GM21786 (cell line): Measurements from ENCODE around the gene IGDCC3.
"Not testable (repeated sequence)": the region's sequence is repeated elsewhere in the genome, so short reads cannot be mapped to it uniquely, and the experiment has no call there.

Experiments
- ATAC-seq: cut with Tn5 transposase; IDR thresholded peaks from one replicate; pipeline ENCODE4 v1.9.1; 2021; ENCODE audit not compliant: unreplicated experiment

The IGDCC3 gene

DNA sequence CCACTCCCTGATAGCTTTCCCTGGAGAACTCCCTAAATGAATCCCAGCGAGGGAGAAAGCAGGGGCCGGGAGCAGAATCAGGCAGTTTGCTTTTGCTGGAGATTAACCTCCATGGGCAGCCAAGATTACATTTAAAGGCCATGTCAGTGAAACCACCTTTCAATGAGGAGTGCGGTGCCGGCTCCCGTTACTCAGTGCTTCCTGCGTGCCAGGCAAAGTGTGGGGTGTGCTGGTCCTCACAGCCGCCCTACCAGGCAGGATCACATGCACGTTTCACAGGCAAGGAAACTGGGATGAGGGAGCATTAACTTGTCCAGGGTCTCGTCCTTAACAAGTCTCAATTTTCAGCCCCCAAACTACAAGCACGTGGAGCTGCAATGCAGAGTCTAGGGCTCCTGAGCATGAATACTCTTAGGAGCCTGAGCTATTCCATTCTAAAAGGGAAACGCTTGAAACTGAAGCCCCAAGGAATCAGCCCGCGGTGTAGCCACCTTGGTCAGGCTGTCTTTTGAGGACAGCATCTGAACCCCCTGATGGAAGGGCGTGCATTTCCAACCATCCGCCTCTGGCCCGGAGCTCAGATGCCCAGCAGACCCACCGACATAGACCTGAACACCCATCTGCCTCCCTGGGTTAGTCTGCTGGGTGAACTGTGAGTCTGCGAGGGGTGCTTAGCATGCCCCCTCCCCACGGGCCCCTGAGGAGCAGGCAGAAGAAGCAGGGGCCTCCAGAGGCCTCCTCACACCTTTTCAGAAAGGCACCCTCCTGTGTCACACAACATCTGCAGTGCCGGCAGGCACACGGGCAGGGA is 5.6 kb downstream of the IGDCC3 start:
- ATAC-seq = no peak

DNA sequence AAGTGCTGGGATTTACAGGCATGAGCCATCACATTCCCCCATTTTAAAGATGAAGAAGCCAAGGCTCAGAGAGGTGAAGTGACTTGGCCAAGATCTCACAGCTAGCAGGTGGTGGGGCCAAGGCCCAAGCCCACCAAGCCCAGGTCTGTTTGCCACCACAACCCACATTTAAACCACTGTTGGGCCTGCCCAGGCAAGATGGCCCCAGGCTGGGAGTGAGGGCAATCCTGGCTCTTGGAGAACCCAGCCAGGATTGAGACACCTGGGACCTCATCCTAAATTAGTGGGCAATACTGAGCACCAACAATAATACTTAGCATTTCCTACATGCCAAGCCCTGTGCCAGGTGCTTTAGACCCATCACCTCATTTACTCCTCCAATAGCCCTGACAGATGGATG is 6.9 kb downstream of the IGDCC3 start:
- no peak for ATAC-seq

DNA sequence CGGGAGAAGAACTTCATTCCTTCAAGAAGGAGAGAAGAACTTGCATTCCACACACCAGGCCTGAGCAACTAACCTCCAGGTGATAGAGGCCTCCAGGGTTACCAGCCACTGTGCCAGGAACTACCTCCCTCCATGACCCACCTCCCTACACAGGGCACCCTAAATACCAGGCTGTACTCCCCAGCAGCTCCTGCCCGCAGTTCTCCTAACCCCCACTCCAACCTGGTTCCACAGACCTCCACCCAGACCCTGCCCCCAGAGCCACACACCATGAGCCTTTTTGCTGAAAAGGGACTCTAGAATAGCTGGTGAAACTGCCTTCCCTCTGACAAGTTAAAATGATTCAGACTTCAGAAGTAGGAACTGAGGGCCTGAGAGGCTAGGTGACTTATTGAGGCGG is 8.2 kb downstream of the IGDCC3 start:
- no peak for ATAC-seq

DNA sequence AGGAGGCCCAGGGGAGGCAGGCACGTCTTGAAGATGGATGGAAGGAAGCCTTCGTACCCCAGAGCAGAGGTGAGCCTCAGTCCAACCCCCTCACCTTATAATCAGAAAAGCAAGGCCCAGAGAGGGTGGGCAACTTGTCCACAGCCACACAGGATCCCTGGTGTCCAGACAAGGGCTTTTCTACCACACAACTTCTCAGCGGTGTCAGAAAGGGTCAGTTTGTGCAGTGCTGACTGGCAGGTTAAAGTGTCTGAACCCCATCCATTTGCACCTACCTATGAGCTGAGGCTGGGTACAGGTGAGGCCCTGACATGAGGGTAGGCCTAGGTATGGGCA is 8.6 kb downstream of the IGDCC3 start:
- no peak for ATAC-seq

DNA sequence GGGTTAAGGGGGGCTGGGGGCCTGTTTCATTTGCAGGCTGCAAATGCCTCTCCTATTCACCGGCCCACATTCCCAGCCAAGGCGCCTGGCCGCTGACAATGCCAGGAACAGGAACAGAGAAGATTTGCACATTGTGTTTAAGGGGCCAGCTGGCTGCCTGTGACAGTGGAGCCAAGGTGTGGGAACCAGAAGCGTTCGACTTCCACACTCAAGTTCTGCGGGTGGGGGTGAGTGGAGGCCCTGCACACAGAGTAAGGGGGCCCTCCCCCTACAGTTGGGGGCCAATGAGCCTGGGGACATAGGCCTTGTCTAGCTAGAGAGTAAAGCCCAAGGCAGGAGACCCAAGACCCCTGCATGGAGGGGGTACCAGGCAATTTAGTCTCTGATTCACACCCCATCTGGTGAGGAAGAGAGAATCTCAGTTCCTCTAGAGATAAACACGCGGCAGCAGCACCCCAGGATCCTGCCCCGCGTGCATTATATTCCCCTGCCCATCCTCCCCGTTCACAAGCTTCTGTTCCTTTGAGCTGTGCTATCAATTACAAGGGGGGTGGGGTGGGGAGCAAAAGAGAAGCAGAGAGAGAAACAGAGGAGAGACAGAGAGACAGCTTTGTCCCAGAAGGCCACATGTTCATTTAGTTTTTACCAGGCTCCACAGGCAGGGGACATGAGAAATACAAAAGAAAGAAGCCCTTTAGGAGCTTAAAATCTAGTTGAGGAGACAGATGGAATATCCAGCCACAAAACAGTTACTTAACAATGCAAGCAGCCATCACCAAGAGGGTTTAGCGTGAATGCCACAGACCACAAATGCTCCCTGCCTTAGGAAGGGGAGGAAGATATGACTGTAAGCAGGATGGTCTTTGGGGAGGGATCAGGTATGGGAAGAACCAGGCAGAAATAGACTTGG is 9.2 kb downstream of the IGDCC3 start:
- no peak for ATAC-seq

DNA sequence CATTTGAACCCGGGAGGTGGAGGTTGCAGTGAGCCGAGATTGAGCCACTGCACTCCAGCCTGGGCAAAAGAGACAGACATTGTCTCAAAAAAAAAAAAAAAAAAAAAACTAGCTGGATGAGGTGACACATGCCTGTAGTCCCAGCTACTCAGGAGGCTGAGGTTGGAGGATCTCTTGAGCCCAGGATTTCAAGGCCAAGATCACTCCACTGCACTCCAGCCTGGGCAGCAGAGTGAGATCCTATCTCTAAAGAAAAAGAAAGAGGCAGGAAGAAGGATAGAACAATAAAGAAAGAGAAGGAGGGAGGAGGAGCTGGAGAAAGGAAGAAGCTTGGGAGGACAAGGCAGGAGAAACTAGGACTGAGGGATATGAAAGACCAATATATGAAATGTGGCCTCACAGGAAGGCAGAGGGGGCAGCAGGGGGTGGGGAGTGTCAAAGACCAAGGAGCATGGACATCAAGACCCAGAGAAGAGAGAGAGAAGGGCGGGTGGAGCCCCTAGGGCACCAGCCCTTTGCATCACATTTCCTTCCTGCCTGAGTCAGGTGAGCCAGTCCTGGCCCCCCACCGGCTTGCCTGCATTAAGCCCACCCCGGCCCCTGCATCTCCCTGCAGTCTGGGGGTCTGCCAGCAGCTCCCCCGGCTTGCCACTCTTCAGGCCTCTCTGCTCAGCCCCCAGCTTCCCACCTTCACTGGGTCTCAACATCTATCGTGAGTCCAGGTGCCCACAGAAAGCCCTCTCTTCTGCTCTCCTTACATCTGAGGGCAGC is 11.5 kb downstream of the IGDCC3 start:
- ATAC-seq = no peak

DNA sequence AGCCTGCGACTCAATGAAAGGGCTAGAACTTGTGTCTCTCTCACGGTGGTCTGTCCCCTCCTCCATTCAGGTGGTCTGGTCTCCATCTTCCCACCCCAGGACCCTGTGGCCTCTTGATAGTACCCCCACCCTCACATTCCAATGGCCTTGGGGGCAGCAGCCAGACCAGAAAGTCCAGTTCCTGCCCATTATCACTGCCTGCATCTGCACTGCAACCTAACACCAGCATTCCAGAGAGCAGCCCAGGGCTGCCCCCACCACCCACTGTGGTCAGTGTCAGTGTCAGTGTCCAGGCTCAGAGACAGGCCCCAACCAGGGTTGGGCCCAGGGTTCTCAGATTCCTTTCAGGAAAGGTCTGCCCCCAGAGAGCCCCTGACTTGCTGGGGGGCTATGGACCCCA is 12.6 kb downstream of the IGDCC3 start:
- ATAC-seq = no peak

DNA sequence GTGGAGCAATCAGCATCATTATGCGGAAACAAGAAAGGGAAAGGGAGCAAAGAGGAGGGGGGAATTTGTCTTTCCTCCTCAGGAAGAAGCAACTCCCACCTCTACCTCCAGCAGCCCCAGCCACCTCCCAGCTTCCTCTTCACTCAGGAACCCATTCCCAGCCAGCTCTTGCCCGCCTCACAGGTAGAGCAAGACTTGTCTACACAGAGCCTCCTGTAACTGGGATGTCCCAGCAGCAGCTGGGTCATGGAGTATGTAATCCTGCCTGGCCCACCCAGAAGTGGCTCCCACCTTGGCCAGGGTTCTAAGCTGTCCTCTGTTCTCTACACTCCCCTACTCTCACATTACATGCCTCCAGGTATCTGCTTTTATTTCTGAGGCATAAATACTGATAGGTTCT is 14.0 kb downstream of the IGDCC3 start:
- ATAC-seq = no peak

DNA sequence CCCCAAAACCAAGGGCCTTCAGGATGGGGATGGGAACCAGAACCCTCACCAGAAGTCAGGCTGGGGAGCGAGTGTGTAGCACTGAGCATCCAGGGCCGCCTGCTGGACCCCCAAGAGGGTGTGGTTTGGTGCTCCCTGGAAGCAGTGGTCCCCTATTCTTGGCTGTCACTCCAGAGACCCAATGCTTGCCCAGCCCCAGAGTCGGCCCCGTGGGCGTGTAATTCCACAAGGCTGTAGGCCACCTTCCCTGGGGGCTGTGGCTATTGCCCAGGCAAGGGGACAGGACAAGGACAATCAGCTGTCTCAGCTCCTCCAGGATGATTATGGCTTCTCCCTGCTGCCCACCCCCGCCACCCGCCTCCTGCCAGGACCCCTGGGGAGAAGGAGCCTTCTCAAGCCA is 14.5 kb downstream of the IGDCC3 start:
- no peak for ATAC-seq

DNA sequence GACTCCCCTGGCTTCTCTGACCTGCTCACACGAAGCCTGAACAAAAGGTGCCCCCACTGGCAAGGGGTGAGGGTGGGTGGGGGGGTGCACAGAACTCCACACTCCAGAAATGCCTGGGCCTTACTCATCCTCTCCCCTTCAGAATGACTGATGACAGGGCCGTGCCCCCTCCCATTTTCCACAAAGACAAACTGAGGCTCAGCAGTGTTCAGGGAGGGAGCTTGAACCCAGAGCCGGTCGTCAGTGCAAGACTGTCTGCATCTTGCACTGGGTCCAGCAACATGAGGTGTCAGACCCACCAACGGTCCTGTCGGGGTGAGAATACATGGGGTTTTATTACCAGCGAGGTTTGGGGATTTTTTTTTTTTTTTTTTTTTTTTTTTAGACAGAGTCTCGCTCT is 15.3 kb downstream of the IGDCC3 start:
- ATAC-seq = no peak

DNA sequence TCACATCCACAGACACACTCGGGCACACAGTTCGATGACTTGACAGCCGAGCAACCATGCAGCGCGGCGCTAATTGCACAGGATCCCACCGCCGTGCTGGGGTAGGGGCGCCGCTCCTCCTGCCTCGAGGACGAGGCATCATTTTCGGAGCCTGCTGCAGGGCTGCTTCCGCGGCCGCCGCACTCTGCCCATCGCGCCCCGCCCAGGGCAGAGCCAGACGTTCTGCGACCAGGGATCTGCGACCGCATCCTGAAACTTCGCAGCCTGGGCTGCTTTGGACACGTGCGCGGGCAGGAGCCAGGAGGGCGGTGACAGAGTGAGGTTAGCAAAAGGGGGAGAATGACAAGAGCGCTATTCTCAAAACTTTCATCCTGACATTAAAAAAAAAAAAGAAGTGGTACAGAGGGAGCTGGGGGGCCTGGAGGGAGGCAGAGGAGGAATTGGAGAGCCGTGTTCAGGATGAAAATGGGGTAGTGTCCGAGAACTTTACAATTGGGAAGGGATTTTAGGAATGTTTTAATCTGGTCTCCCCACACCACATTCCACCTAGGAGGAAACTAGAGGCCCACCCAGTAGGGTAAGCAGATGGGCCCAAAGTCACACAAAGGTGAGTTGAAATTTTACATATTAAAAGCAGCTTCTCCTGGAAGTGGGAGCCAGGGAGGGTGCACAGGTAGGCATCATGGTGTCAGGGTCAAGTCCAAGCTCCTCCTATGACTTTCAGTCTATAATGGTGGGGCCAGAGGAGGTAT is 15.9 kb downstream of the IGDCC3 start:
- ATAC-seq = no peak

DNA sequence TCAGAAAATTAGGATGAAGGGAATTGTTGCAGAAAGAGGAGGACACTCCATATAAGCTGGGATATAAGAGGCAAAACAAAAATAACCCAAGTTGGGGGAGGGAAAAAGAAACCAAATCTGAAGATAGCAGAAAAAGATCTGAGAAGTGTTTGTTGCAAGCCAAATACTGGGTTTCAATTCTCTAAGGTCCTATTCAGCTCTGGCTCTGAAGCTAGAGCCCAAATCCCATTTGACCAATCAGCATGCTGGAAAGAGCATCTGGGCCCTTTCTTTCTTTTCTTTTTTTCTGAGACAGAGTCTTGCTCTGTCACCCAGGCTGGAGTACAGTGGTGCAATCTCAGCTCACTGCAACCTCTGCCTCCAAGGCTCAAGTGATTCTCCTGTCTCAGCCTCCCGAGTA is 17.3 kb downstream of the IGDCC3 start:
- ATAC-seq = no peak

DNA sequence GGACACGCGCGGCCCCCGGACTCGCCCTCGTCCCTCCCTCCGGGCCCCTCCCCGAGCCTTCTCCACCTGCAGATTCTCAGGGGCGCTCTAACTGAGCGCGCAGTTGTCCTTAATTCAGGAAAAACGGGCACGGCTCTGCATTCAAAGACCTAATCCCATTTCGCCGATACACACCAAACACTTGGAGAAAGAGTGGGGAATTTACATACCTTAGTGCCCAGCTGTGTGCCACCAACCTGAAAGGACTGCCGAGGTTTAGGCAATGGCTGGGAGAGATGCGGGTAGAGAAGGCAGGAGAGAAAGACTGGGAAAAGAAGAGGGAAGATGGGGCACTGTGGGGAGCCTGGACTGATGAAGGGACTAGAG is 21.8 kb downstream of the IGDCC3 start:
- ATAC-seq = no peak

DNA sequence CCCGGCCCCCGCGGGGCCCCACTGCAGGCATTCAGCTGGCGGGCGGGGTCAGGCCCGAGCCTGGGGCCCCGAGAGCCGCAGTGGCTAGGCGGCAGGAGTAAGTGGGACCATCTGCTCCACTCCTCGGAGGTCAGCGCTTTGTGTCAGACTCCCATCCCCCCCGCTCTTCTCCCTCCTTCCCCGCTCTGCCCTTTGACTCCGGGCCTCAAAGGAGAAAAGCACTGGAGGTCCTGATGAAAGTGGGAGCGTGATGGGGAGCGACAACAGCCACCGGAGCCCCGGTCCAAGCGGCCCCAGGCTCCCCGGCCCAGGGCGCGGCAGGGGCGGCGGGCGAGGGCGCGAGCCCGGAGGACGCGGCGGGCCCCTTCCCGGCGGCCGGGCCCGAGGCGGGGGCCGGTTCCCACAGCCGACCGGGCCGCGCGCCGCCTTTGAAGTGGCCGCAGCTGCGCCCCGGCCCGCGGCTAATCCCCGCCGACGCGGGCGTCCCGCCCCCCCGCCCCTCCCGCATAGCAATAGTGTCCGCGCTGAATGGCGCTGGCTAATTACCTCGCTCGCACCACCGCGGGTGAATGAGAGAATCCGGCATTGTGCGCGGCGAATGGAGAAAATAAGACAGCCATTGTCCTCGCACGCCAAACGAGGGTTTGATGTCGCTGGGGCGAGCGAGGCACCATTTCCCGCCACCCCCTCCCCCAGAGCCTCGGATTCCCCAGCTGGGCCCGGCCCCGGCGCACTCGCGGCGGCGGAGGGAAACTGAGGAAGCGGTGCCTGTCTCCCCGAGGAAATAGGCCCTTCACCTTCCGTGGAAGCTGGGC is 22.4 kb downstream of the IGDCC3 start:
- no peak for ATAC-seq

DNA sequence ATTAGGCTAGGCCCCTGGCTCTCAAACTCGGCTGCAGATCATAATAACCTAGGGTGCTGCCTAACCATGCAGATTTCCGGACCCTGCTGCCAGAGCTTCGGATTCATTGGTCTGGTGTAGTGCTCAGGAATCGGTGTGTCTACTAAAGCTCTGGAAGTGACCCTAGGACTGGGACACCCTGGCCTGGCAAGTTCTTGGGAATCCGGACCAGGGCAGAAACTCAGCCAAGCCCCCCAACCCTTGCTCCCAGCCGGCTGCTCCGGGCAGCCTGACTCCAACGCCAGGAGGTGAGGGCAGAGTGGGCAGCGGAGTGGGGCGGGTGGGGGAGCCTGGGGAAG is 23.0 kb downstream of the IGDCC3 start:
- ATAC-seq = no peak

DNA sequence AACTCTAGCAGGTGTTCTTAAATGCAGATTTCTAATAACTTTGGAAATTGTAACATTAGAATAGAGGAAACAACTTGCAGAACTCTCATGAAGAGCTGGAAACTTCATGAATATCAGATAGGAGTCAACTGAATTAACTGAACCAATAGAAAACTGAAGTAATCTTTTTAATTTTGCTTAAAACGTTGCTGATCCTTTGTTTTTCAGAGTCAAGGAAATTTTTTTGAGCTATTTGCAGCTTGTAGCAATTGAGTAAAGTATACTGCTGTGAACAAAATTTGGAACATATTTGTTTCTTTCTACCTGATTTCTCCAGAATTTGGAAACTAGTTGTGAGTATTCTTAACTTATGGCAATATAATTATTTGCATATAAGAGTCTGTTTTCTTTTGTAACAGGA is 25.8 kb downstream of the IGDCC3 start:
- ATAC-seq = not testable (repeated sequence)

DNA sequence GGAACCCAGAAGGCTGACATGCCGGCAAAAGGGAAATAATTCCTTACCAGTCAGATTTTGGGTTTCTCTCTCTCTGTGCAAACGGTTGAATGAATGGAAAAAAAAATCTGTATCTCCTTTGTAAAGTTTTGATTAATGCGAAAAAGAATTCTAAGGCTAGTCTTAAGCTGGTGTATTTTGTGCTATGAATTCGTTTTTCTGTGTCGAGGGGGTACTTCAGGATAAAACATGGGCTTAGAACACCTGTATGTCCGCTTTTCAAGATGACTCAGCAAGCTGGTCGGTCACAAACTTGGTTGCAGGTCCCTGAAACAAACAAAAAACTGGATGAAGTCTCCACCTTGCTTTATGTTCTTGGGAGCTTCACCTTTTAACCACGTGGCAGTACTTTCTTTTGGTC is 28.5 kb downstream of the IGDCC3 start:
- ATAC-seq = no peak

DNA sequence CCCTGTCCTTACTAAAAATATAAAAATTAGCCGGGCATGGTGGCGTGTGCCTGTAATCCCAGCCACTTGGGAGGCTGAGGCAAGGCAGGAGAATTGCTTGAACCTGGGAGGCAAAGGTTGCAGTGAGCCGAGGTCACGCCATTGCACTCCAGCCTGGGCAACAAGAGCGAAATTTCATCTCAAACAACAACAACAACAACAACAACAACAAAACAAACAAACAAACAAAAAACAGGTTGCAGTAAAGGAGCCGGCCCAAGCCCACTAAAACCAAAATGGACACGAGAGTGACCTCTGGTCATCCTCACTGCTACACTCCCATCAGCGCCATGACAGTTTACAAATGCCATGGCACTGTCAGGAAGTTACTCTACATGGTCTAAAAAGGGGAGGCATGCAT is 30.0 kb downstream of the IGDCC3 start:
- not testable (repeated sequence) for ATAC-seq

DNA sequence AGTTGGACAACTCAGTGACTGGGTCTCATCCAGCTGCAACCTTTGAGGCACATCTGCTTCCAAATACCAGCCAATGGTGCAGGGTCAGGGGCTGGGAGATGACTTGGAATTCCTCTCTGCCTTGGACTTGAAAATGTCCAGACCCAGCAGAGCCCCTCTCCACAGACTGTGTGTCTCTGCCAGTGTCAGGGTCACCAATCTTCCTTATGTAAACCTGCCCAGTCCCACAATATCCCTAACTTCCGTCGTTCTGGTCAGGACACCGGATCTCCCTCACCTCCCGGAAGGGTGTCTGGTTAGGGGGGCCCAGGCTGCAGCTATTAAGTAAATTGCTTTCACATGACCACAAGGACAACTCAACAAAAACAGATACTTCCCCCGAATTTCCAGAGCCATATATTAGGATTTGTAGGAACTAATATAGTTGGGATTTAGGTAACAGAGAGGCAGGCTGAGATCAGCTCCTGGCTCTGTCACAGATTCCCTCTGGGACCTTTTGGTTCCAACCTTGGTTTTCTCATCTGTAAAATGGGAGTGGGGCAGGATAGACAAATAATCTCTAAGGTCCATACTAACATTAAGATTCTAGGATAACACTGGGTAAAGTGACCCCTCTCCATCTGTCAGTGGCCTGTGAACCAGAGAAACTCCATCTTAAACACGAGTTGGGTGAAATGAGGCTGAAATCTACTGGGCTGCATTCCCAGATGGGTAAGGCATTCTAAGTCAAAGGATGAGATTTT is 30.8 kb downstream of the IGDCC3 start:
- no peak for ATAC-seq

DNA sequence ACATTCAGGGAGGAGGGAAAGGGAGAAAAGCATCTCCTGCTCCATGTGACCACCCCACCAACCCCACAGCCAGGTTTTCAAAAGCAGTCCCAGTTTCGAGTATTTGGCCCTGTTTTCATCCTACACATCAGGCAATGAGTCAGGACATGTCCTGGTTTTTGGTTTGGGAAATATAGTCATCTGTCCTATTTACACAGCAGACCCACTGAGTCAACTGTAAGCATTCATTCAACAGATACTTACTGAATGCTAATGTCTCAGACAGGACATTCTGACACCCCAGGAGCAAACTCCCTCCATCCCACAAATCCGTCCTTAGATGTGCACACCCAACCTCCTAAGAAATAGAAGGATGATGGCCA is 32.9 kb downstream of the IGDCC3 start:
- ATAC-seq = no peak
